NCI-H2227 (cell line): Measurements from ENCODE around the gene DCC.

Source experiments
- DNase-seq: peaks from one replicate; lab custom pipeline; 2025; ENCODE audit not compliant: unreplicated experiment; lab: John Stamatoyannopoulos, UW

DCC gene

DNA sequence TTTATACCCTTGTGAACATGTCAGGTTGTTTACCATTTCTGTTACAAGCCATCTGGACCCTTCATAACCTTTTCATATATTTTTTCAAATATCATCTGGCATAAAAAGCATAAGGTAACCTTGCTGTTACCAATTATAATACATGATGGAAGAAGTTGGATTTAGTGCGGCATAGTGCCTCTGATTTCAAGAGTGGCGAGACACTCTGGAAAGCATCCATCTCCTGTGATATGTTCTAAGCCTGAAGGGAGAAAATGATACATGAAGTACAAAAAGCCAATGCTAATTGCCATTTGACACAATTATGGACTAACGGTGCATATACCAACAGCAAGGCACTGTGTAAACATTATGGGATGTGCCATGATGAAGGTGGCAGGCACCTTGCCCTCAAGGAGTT is 75.1 kb downstream of the DCC start:
- no peak for DNase-seq

DNA sequence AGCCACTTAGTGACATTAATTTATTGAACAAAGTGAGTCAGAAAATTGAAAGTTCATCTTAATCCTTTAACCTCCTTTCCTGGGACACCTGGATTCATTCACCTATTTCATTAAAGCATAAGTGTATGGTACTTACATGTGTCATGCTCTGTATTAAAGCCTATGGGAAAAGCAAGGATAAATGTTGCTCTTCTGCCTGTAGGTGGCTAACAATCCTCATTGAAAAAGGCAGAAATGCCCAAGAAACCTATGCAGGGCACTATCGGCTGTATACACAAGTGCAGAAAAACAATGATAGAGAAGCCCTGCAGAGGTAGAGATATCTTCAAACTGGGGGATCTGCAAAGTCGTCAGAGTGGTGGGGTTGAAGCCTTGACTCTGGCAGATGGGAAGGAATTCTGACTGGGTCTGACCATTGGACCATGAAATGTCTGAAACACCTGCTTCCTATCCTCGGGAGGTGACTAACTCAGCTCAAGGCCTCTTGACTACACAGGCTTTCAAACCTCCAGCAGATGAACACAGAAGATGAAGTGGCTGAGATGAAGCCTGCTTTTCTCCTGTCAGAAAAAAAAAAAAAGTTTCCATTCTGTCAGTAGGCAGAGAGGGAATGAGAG is 83.1 kb downstream of the DCC start:
- DNase-seq = peak; percentile 33

- DNase-seq = no peak
Observed at GRCh38 chr18:52426041-52426440, 86.0 kb downstream of the DCC start.

DNA sequence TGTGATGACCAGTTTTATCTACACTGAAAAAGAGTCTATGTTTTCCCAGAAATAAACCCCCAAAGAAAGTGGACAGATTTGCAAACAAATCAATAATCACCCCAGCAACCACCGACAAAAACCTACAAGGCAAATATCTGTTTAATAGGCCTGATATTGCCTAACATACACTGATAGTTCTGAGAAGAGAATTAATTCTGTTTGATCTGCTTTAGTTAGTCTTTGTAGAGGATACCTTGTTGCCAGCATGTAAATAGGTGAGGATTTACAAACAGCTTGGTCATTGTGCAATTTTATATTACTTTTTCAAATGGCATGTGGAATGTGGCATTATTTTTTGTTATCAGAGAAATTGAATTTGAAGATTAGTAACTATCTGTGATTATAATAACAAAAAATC is 86.5 kb downstream of the DCC start:
- DNase-seq = no peak

DNA sequence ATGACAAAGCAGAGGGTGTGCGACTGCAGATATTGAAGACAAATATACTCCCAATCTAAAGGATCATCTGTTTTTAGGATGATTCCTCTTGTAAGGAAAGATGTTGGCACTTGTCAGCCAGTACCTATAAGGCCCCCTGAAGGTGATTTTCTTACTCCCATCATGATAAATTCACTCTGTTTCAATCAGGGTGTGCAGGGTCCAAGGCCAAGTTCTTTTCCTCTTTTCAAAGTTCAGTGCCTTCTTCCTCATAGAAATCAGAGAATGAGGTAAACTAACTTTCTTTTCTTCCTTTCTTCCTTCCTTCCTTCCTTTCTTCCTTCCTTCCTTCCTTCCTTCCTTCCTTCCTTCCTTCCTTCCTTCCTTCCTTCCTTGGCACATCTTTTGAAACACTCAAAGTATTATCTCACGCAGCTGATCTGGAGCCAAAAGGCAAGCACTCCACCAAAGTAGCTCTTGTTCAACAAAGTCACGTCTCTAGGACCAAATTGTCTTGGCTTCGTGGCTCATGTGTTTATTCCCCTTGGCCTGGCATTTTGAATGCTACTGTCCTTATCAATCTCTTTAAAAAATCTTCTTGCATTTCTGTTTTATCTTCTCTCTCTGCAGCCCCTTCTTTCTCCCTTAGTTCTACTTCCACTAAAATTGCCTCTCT is 87.7 kb downstream of the DCC start:
- no peak for DNase-seq

GRCh38 chr18:52431683-52432082 is 91.7 kb downstream of the DCC start:
- no peak for DNase-seq

DNA sequence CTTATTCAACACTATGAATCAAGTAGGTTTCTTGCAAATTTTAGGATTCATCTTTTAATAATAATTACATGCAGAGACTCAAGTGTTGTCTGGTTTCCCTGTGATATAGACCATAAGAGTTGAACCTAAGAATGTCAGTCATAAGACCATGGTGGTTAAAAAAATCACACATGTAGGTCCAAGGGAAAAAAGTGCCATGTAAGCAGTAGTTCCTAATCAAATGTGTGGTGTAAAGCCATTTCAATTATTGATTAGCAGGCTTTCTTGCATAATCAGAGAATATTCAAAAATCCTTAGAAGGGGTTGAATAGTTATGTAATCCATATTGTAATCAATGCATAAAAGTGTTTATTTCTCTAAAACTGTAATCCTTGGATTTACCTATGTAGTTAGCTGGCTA is 93.8 kb downstream of the DCC start:
- DNase-seq = no peak

DNA sequence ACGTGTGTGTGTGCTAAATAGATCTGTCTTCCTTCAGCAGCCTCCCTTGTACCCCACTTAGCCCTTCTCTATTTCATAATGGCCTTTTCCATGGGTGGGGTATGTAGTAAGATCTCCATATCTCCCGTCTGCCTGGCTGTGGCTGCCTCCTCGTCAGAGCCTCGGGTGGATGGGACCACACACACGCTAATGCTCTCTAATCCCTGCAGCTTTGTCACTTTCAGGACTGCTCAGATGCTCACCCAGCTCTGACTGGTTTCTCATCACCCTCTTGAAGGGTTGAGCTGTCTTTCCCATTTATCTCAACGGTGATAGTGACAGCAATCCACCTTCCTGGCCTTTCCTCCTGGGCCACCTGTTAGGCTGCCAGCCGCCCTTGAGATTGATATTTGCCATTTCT is 95.3 kb downstream of the DCC start:
- no peak for DNase-seq

- DNase-seq = peak; percentile 80
Observed at GRCh38 chr18:52437161-52437560, 97.2 kb downstream of the DCC start.

- DNase-seq = no peak
Observed at GRCh38 chr18:52439457-52439856, 99.5 kb downstream of the DCC start.

DNA sequence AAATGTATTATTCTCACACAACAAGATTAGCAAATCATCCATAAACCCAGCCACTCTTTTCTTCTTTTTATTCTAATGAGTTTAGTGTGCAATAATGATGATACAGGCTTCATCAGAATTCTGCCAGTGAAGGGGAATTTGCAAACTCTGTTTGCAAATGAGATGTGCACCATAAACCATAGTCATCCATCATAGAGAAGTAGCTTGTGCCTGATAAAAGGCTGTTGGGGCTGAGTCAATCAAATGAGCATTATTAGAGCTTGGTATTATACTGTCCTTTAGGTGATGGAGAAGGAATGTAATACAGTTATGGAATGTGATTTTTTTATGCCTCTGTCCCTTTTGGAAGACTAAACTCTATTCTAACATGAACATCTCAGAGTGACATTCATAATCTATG is 101.8 kb downstream of the DCC start:
- no peak for DNase-seq

DNA sequence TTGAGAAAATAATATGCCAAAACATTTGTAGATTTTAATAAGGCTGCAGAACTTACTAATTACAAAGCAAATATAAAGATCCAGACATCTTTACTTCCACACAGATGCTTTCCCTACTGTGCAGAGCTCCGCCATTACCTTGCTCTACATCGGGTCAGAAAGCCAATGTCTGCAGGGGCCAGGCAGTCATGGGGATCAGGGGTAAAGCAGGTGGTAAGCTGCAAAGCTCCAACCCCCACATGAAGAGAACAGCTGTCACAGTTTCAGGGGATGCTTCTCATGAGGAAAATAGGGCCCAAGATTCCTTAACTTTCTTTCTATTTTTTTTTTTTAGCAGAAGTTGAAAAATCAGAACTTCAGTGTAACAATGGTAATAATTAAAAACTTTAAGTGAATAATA is 102.7 kb downstream of the DCC start:
- no peak for DNase-seq

GRCh38 chr18:52451256-52451655 is 111.3 kb downstream of the DCC start:
- peak; percentile 58 for DNase-seq

GRCh38 chr18:52451851-52452250 is 111.9 kb downstream of the DCC start:
- DNase-seq = peak; percentile 13

DNA sequence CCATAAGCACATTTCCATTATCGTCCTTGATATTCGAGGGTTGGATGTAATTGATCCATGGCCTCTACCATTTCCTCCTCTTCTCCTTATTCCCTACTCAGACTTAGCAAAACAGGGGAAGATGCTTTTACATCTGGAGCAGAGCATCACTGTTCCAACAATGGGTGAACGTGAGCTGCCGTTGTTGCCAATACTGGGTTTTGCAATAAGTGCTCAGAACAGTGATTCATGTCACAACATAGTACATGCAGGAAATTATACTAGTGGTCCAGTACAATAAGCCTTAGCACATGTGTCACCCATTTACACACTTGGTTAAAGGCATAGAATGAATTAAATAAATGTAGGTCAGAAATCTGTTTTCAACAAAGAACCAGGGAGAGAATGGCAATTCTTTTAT is 112.4 kb downstream of the DCC start:
- DNase-seq = no peak

- DNase-seq = no peak
Observed at GRCh38 chr18:52459890-52460289, 119.9 kb downstream of the DCC start.

- peak; percentile 67 for DNase-seq
Observed at GRCh38 chr18:52462853-52463252, 122.9 kb downstream of the DCC start.

DNA sequence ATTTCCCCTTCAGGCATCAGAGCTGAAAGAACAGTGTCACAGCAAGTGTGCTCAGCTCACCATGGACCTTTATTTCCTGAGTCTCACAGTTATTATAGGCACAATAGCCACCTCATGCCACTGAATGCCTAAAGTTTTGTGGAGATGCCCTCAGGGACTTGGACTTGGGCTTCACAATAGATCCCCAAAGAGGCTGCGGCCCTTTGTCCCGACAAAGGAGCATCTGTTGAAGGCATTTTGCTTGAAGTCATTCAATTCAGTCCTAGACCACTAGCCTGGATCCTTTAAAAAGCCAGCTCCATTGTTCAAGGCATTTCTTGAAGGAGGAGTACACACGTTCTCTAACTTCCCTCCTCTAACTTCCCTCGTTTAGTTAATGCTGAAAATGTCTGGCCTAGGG is 125.4 kb downstream of the DCC start:
- DNase-seq = no peak

- no peak for DNase-seq
Observed at GRCh38 chr18:52468496-52468895, 128.5 kb downstream of the DCC start.

- no peak for DNase-seq
Observed at GRCh38 chr18:52475325-52475724, 135.3 kb downstream of the DCC start.

DNA sequence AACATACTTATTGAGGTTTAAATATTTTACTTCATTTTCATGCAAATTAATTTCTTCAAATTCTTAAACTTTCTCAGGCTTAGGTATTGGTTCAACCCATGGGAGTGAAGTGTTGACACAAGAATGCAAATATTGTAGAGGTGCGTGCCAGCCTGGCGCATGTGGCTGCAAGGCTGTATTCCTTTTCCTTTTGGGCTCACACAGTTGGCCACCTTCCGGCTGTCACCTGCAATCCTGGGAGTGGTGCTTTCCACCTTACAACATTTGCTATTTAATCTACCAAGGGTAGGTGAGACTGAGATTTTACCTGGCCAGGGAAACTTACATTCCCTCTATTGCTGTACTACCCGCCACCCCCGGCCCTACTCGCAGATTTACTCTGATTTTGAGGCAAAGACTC is 141.1 kb downstream of the DCC start:
- DNase-seq = no peak

- no peak for DNase-seq
Observed at GRCh38 chr18:52484977-52485376, 145.0 kb downstream of the DCC start.

DNA sequence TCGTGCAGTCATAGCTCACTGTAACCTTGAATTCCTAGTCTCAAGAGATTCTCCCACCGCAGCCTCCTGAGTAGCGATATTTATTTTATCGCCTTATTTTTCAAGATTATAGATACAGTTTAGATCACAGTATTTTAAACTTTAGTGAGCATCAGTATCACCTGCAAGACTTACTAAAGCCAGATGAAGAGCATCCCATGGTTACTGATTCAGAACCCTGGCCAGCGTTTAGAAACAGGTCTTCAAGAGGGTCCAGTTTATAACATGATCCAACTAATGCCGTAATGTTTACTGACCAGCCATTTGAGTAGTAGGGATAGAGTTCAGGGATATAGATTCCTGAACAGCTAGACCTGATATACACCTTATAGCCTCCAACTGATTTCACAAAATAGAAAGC is 146.1 kb downstream of the DCC start:
- DNase-seq = no peak
